HG03060 (cell line): ENCODE results near the gene IL13RA2.

Experiments
- ATAC-seq: cut with Tn5 transposase; IDR thresholded peaks from one replicate; pipeline ENCODE4 v1.9.1; 2021; ENCODE audit warnings: low read depth, moderate number of reproducible peaks; ENCODE audit not compliant: unreplicated experiment

The IL13RA2 gene

GRCh38 chrX:114999906-115000305 is 17.5 kb downstream of the IL13RA2 start:
- ATAC-seq: no peak

DNA sequence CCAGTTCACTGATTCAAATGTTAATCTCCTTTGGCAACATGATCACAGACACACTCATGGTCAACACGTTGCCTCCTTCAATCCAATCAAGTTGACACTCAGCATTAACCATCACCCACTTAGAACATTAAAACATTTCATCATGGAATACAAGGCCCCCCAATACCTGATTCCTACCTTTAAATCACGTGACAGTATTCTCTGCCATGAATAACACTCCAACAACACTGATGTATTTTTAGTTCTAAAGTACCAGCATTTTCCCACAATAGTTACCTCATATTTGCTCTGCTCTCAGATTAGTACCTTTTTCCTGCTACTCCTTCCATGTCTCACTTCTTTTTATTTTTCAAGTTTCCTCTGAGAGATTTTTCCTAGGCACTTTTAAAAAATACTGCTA is 19.6 kb downstream of the IL13RA2 start:
- no peak for ATAC-seq

DNA sequence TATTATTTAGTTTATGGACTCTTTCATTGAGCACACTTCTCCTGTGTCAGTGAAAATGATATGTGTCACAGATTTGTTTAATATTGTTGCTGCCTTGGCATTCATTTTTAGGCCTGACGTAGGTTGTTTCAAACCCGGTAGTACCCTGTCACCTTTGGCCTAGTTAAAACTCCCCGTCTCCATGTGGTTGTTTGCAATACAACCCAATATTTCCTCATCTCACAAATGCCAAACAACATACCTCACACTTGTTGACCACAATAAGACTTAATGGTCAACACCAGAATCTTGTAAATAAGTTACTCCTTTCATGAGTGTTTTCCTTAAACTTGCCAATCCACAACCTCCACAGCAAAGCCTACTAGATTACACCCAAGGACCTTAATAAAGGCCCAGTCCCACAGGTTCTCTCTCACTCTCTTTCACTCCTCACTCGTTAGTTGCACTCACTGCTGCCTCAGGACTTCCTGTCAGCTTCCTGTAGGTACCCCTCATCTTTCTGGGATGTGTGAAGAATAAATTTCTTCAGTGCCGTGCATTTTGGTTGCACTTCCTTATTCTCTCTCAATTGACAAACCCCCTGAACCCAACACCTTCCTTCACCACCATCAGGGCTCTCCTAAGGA is 31.3 kb downstream of the IL13RA2 start:
- ATAC-seq: no peak

DNA sequence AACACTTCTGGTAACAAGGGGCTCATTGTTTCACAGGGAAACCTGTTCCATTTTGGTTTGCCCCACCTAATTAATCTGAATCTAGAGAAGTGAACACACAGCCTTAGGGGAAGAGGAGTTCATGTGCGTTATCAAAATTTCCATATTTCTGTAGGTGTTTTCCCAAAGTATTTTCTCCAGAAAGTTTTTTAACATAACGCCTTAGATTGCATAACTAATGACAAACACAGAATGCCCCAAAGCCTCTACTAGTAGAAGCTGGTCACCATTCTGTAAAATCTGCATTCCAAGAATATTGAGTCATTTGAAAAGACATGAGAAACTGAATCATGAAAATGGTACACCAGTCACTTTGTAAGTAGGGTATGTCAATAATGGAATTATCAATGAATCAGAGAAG is 41.1 kb downstream of the IL13RA2 start:
- no peak for ATAC-seq

GRCh38 chrX:114973013-114973412 is 44.4 kb downstream of the IL13RA2 start:
- ATAC-seq: no peak

GRCh38 chrX:114970806-114971205 is 46.6 kb downstream of the IL13RA2 start:
- ATAC-seq: no peak

DNA sequence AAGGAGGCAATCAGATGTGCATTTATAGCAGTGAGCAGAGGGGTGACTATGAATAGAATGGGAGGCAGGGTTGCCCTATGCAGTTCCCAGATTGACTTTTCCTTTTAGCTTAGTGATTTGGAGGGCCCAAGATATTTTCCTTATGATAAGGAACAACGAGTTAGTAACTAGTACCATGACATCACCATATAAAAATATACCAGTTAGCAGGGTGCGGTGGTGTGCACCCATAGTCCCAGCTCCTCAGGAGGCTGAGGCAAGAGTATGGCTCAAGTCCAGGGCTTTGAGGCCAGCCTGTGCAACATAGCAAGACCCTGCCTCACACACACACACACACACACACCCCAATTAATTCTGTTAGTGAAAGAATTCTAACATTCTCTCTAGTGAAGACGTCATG is 53.0 kb downstream of the IL13RA2 start:
- no peak for ATAC-seq

DNA sequence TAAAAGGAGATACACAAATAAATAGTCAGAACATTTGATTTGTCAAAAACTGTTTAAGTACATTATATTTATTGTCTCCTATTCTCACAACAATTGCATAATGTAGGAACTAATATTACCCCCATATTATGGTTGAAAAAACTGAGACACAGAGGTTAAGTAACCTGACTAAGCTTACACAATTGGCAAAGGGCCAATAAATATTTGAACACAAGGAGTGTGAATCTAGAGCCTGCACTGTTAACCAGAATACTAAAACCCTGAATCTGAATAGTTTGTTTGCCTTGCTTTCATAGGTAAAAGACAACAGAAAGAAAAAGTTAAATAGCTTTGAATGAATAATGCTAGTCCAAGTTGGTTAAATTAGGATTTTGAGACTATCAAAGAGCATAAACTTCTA is 55.2 kb downstream of the IL13RA2 start:
- no peak for ATAC-seq

DNA sequence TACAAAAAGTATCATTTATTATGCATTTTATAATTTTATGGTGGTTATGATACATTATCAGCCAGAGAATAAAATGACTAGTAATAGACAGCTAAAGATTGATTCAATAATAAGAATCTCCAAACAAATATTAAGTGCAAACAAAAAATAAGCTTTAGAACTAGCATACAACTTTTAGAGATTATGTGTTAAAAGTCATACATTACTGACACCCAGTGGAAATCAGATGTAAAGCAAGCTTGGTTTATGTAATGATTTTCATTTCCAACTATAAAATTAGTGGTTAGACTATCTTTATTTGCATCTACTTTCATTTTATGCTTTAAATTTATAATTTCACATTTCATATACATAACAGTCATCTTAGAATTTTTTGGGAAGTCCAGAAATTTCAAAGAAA is 57.7 kb downstream of the IL13RA2 start:
- ATAC-seq: no peak
